Stimulated activated CD8-positive, alpha-beta memory T cell treated with anti-CD3 and anti-CD28 coated beads, Interleukin-7, amount 100 ng/mL, for 4 hours (primary cell): ENCODE data around the gene SYCE3.
"Not testable (repeated sequence)": the region's sequence is repeated elsewhere in the genome, so short reads cannot be mapped to it uniquely, and the experiment has no call there.

ENCODE experiments used
- DNase-seq, 2 donors: peaks; one replicate each; pipeline ENCODE4 v3.0.0-alpha.2; 2020; ENCODE audit warnings: low read depth in 2 of 2

Gene SYCE3, protein sequence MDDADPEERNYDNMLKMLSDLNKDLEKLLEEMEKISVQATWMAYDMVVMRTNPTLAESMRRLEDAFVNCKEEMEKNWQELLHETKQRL

DNA sequence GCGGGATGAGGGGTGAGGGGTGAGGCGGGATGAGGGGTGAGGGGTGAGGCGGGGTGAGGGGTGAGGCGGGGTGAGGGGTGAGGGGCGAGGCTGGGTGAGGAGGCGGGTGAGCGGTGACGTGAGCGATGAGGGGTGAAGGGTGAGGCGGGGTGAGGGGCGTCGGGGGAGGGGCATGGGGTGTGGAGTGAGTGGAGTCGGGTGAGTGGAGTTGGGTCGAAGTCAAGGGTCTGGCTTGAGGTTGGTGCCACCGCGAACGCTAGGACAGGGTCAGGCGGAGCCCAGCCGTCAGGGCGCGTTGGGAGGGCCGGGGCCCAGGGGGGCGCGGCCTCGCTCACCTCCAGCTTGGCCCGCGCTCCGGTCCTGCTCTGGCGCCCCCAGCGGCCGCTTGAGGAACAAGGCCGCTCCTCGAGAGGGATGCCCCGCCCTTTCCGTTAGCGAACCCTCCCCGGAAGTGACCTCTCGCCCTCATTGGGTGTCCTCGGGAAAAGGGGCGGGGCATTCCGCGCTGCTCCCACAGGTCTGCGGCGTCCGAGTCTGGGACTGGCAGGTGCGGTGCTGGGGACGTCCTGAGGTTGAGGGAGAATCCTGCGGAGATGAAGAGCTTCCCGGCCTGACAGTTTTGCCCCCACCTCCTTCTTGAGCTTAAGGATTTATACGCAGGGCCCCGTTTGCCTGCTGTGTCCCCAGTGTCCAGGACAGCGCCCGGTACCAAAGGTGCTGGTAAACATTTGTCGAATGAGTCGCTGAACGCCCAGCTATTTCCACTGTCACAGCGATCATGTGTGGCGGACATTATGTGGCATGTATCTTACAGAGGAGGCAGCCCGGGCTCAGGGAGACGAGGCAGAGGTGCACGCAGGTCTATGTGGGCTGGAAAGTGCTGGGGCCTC lies at the start of gene SYCE3:
TSS of gene SYCE3 (minus strand) at position 397 of the 890 bp plus-strand sequence. CDS start 6,514 bp downstream, outside the sequence.
- peak; percentile 92 to 93 for DNase-seq

DNA sequence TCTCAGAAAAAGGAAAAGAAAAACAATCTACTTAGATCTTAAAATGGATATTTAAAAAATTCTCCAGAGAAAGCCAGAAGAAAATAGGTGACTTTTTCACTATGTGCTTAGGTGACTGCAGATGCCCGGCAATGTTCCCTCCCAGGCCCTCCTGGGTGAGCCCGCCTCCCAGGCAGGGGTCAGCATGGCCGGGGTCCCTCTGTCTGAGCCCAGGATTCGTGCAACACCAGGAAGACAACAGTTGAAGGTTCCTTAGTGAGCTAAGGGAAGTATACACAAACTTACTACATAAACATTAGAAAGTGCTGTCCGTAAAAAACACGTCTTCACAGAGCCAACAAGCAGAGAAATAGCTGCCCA lies 49.4 kb upstream of the SYCE3 start:
- DNase-seq, result no peak

DNA sequence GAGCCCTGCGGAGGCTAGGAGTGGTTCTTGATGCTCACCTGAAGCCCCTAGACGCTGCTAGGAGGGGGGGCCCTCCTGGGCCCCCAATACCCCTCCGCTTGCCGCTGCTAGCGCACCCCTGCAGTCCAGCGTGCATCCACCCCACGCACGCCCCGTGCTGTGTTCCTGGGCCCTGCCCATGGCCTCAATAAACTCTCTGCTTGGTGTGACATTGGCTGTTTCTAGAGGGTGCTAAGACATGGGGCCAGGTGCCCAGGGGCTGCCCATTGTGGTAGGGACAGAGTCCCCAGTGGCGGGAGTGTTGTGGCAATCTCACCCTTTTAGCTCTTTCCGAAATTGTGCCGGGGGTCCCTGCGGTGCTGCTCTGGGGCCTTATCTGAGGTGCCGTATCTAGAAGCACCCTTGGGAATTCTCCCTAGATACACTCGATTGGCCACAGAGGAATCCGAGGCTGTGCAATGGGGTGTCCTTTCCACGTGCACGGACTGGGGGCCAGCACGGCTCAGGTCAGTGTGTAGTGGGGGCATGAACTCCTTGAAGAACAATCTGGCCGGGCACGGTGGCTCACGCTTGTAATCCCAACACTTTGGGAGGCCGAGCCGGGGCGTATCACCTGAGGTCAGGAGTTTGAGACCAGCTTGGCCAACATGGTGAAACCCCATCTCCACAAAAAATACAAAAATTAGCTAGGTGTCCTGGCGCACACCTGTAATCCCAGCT lies 48.8 kb upstream of the SYCE3 start:
- no peak for DNase-seq

DNA sequence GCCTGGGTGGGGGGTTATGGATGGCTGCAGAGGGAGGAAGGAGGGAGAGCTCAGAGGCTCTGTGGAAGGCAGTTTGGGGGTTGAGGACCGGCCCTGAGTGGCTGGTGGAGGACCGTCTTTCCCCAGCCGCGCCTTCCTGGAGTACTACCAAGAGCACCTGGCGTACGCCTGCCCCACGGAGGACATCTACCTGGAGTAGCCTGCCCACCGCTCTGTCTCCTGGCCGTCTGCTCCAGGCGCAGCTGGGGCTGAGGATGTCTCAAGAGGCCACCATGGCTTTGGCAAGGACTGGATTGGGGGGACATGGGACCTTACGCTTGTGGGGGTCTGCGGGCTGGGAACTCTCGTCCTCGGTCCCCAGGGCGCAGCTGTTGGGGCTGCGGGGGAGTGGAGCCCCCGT lies 47.9 kb upstream of the SYCE3 start:
- DNase-seq, result no peak

DNA sequence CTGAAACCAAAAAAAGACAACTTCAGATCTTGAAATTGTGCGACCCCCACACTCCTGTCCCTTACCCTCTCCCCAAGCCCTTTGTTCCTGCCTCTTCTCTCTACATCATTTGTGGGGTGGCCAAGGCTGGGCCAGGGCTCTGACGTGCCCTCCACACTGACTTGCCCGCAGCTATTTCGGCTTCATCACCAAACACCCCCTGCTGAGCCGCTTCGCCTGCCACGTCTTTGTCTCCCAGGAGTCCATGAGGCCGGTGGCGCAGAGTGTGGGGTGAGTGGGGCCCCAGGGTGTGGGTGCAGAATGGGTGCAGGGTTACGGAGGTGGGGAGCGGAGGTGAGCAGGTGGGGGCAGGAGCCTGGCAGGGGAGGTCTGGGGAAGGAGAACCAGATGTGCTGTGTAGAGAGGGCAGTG lies 47.3 kb upstream of the SYCE3 start:
- no peak for DNase-seq

DNA sequence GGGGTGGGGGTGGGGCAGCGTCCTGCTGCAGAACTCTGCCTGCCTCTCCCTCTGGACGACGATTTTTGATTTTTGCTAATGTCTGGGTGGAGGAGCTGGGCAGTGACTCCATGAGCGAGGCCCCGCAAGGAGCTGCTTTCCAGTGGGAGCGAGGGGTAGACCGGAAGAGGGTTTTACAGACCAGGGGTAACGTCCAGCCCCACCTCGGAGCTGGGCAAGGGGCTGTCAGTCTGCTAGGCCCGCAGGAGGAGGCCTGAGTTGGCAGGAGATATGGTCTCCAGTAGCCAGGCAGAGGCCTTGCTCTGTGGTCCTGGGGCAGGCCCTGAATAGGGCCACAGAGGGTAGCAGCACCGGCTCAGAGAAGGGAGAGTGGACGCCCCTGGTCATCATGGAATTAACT lies 46.9 kb upstream of the SYCE3 start:
- DNase-seq, result no peak

DNA sequence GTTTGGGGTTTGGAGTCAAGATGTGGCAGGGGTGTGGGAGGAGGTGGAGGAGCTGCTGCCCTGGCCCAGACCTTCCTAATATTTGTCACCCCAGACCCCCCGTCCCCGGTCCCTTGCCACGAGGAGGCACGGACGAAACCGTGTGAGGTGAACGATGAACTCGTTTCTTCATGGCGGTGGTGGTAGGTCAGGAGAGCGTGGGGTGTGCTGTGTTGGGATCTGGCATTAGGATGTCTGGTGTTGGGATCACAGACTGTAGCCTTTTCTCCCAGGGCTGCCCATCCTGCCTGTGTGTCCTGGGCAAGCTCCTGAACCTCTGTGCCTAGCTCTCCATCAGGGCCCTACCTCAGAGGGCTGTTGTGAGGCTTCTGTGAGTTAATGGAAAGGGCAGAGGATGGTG lies 46.3 kb upstream of the SYCE3 start:
- DNase-seq, result no peak

DNA sequence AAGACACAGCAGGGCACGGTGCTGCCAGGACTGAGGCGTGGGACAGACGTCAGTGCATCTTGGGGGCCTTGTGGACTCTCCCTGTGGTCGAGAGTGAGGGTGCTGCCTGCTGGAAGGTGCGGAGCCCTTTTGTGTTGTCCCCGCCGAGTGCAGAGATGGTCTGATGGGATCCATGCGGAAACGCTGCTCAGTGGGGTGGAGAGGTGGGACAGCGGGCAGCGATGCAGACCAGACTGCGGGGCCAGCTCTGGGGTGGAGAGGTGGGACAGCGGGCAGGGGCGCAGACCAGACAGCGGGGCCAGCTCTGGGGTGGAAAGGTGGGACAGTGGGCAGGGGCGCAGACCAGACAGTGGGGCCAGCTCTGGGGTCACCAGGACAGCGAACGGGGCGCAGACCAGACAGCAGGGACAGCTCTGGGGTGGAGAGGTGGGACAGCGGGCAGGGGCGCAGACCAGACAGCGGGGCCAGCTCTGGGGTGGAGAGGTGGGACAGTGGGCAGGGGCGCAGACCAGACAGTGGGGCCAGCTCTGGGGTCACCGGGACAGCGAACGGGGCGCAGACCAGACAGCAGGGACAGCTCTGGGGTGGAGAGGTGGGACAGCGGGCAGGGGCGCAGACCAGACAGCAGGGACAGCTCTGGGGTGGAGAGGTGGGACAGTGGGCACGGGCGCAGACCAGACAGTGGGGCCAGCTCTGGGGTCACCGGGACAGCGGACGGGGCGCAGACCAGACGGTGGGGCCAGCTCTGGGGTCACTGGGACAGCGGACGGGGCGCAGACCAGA lies 45.5 kb upstream of the SYCE3 start:
- not testable (repeated sequence) for DNase-seq

DNA sequence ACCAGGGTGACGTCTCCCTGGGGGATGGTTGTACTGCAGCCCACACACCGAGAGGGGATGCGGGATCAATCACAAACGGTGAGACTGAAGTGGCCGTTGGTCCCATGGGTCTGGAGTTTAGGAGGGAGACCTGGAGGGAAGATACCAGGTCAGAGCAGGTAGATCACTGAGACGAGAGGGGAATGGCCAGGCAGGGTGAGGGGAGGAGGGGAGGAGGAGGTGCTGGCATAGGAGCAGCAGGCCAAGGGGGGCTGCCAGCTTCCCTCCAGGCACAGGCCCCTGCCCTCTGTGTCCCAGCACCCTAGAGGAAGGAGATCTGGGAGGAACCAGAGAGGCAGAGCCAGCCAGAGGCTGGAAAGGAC lies 44.9 kb upstream of the SYCE3 start:
- no peak for DNase-seq

DNA sequence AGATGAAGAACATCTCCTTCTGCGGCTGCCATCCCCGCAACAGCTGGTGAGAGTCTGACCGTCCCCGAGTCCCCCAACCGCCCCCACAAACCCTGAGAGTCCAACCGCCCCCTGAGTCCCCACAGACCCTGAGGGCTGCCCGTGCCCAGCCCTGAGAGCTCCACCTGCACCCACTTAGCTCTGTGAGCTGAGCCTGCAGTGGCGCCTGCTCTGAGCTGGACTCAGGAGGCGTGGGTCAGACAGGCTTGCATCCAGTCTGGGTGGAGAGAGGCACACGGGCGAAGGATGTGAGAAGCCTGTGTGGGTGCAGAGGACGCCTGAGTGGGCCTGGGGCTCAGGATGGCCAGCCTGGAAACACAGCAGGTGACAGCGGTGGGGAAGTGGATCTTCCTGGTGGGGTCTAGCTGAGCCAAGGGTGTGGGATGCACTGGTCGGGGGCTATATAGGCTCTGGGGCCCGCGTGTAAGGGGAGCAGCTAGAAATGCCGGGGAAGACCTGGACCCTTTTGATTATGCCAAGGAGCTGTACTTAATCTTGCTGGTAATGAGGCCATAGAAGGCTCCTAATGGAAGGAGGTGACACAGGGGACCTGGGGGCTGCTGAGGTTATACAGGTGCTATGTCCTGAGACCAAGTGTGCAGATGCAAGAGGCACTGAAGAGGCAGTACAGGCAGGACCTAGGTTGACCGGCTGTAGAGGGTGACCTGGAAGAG lies 44.4 kb upstream of the SYCE3 start:
- DNase-seq, result no peak

DNA sequence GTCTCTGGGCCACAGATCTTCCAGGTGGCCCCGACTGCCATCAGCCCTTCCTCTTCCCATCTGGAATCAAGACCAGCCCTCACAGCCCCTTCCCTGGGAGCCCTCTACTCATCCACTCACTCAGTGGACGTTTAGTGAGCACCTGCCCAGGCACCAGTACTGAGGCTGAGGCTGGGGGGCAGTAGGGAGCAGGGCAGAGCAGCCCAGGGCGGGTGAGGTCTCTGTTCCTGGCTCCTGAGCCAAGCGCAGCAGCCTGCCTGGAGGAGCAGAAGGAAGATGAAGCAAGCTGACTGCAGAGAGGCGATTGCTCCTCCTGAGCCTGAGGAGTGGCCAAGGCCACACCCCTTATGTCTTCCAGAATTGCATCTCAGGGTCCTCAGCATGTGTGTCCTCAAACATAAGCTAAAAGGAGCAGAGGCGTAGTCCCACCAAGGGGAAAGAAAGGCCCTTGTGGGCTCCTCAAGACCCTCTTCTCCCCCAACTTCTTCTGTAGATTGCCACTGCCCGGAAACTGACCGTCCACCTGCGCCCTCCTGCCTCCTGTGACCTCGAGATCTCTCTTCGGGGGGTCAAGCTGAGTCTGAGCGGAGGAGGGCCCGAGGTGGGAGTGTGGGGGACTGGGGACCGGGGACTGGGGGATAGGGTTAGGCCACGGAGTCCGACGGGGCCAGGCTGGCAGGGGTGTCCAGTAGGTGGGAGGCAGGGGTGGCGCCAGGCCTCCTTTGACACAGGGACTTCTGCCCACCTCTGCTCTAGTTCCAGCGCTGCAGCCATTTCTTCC lies 43.6 kb upstream of the SYCE3 start:
- DNase-seq, result no peak

DNA sequence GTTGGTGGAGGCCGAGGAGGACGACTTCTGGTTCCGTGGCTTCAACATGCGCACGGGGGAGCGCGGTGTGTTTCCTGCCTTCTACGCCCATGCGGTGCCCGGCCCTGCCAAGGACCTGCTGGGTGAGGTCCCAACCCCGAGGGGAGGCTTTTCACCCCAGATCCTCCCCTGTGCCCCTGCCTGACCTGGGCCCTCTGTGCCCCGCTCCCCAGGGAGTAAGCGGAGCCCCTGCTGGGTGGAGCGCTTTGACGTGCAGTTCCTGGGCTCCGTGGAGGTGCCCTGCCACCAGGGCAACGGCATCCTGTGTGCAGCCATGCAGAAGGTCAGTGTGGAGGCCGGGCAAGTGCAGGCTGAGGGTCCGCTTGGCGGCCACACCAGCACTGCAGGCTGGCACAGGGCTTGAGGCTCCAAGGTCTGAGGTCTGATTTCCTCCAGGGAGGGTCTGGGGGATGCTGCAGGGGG lies 42.9 kb upstream of the SYCE3 start:
- DNase-seq, result no peak

DNA sequence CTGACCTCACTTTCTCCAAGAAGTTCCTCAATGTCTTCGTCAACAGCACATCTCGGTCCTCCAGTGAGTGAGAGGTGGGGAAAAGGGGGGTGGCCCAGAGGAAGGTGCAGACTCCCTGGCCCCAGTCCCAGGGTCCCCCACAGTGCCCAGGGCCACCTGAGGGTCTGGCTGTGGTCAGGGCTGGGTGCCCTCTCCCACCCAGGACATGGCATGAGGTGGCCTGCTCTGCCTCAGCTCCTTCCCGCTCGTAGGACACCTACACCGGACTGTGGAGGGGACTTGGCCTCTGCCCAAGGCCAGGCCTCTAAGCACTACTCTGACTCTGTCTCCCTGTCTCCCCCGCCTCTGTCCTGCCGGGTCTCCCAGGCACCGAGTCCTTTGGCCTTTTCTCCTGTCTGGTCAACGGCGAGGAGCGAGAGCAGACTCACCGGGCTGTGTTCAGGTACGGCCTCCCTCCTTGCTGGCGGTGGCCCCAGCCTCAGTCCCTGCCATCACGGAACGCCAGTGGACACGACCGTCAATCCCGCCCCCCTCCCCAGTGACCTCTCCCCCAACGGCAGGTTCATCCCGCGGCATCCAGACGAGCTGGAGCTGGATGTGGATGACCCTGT lies 42.4 kb upstream of the SYCE3 start:
- no peak for DNase-seq

DNA sequence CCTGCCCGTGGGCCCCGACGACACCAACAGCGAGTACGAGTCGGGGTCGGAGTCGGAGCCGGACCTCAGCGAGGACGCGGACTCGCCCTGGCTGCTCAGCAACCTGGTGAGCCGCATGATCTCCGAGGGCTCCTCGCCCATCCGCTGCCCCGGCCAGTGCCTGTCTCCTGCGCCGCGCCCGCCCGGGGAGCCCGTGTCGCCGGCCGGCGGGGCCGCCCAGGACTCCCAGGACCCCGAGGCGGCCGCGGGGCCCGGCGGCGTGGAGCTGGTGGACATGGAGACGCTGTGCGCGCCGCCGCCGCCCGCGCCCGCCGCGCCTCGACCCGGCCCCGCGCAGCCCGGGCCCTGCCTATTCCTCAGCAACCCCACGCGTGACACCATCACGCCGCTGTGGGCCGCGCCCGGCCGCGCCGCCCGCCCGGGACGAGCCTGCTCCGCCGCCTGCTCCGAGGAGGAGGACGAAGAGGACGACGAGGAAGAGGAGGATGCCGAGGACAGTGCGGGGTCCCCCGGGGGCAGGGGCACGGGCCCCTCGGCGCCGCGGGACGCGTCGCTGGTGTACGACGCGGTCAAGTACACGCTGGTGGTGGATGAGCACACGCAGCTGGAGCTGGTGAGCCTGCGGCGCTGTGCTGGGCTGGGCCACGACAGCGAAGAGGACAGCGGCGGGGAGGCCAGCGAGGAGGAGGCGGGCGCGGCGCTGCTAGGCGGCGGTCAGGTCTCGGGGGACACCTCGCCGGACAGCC lies 41.7 kb upstream of the SYCE3 start:
- DNase-seq, result no peak

DNA sequence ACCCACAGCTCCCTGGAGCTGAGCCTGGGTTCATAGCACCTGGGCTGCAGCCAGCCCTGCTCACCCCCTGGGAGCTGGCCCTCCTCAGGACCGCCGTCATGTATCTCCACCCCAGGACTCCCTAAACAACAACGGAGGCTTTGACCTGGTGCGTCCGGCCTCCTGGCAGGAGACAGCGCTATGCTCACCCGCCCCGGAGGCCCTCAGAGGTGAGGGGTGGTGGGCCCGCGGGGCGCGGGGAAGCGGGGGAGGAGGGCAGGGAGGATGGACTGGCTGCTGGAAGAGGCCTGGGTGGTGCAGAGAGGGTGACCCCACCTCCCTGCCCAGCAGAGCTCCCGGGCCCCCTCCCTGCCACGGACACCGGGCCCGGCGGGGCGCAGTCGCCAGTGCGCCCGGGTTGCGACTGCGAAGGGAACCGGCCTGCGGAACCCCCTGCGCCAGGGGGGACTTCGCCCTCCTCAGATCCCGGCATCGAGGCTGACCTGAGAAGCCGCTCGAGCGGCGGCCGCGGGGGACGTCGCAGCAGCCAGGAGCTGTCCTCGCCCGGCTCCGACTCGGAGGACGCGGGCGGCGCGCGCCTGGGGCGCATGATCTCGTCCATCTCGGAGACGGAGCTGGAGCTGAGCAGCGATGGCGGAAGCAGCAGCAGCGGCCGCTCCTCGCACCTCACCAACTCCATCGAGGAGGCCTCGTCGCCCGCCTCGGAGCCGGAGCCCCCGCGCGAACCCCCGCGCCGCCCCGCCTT lies 41.0 kb upstream of the SYCE3 start:
- DNase-seq, result no peak

DNA sequence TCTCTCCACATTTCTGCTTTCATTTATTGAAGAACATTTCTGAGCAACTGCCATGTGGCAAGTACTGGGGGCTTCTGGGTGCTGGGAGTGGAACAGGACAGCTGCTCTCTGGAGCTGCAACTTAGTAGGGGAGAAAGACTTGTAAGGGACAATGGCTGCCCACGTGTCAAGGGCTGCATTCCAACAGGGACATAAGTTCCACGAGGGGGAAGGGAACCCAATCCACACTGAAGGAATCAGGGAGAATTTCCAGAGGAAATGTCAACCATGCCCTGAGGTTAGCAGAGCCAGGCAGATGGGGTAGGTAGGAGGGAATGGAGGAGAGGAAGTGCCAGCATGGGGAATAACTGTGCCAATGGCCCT lies 39.6 kb upstream of the SYCE3 start:
- no peak for DNase-seq

DNA sequence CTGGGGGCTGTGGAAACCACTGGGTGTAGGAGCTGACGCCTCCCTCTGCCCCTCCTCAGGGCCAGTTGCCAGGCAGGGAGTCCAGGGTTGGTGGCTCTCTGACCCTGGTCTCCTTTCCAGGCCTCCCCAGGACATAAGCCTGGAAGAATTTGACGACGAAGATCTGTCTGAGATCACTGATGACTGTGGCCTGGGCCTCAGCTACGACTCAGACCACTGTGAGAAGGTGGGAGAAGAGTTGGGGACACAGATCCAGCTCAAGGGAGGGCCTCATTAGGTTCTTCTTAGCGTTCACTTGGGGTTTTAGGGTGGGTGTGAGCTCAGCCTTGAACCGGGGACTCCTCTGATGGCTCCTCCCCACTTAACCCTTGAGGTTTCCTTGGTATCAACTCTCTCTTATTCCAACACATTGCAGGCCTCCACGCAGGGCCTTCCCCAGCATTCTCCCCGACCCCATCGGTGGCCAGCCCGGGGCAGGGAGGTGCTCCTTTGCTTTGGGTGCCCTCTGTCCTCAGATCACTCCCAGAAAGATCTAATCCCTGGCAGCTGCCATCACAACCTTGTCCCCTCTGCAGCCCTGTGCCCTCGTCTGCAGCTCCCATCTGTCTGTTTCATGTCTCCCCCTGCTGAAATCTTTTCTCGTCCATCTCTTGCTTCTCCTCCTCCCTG lies 39.1 kb upstream of the SYCE3 start:
- DNase-seq, result no peak

DNA sequence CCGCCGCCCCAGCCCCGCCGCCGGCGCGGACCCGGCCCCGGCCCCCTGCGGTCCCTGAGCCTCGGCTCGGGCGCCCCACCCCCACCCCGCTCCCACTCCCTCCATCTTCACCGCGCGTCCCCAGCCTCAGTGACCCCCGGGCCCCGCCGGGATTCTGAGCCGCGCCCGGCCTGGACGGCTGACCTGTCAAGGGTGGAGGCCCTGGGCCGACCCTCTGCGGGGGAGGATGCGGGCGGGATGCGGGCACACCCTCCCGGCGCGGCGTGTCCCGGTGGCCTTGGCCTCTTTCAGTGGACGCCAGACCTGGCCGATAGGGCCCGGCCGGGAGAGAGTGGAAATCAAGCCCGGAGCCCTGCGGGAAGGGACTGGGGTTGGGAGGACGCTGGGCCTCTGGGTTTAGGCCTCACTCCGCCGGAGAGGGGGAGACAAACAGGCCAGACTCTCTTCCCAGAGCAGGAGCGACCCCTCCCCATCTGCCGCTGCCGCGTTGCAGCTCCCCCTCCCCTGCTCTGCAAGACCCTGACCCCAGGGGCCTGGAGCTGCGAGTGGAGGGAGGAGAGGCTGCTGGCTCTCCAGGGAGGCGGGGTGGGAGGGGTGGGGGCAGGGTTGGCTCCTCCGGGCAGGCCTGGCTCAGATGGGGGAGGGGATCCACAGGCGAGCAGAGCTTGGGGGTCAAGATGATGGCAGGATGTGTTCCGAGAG lies 38.4 kb upstream of the SYCE3 start:
- no peak for DNase-seq
